ENCODE measurements around the gene ZNF547. TPM values are rescaled to one million over a fixed set of nuclear protein-coding genes. Genes with fewer than 3 reads are reported as not detected.

The ZNF547 gene
- total RNA-seq, 2 donors from 2014 or later = 1.5 to 3.5 TPM

- peak; percentile 97 for DNase-seq
- peak within 1 kb of the TSS; percentile 71 for H3K9ac ChIP-seq (ENCODE audit: extremely low read depth, low read length, poor library complexity, severe bottlenecking)
- H3K4me3 ChIP-seq (ENCODE audit: low read length) = peak within 1 kb of the TSS; percentile 94
- H3K27me3 ChIP-seq (ENCODE audit: control insufficient read depth, insufficient read depth, low read length, poor library complexity, severe bottlenecking) = peaks cover 12% of the 10 kb centered on the region
- H3K27ac ChIP-seq (ENCODE audit: low read depth, low read length) = no peak within 1 kb of the TSS
- H3K9me3 ChIP-seq (ENCODE audit: control insufficient read depth, low read length) = no peaks in the 10 kb centered on the region
- peak within 1 kb of the TSS; percentile 84 for H3K27ac Mint-ChIP-seq
- H3K9me3 Mint-ChIP-seq = no peaks in the 10 kb centered on the region
- TF ChIP-seq, protein P1, sequence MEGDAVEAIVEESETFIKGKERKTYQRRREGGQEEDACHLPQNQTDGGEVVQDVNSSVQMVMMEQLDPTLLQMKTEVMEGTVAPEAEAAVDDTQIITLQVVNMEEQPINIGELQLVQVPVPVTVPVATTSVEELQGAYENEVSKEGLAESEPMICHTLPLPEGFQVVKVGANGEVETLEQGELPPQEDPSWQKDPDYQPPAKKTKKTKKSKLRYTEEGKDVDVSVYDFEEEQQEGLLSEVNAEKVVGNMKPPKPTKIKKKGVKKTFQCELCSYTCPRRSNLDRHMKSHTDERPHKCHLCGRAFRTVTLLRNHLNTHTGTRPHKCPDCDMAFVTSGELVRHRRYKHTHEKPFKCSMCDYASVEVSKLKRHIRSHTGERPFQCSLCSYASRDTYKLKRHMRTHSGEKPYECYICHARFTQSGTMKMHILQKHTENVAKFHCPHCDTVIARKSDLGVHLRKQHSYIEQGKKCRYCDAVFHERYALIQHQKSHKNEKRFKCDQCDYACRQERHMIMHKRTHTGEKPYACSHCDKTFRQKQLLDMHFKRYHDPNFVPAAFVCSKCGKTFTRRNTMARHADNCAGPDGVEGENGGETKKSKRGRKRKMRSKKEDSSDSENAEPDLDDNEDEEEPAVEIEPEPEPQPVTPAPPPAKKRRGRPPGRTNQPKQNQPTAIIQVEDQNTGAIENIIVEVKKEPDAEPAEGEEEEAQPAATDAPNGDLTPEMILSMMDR (conservative IDR thresholded peaks at IDR 0.05) = no peak
- peaks cover 3% of the 10 kb centered on the region for H3K27me3 Mint-ChIP-seq (ENCODE audit: insufficient read depth)
- H3K36me3 Mint-ChIP-seq (ENCODE audit: low read depth) = peaks cover 16% of the 10 kb centered on the region
- H3K36me3 ChIP-seq (ENCODE audit: control insufficient read depth, insufficient read depth, low read length) = peaks cover 6% of the 10 kb centered on the region
- WGBS, 2 experiments (ENCODE audit: insufficient coverage in 1 of 2, insufficient read length in 1 of 2) = 0 to 3% methylated on average over 35 to 55 of the region's 55 CpGs
- no peaks in the 10 kb centered on the region for H3K4me1 ChIP-seq (ENCODE audit: control insufficient read depth, insufficient read depth, low read length)
- peaks cover 13% of the 10 kb centered on the region for H3K4me1 Mint-ChIP-seq
- peak within 1 kb of the TSS; percentile 93 for H3K4me3 Mint-ChIP-seq
Measured at GRCh38 chr19:57410877-57411671, 47.7 kb downstream of the ZNF547 start, which contains the start of gene ZNF17. Gene ZNF17 (plus strand): TSS chr19:57411161. CDS start chr19:57413616, 2,455 bp downstream.

DNA sequence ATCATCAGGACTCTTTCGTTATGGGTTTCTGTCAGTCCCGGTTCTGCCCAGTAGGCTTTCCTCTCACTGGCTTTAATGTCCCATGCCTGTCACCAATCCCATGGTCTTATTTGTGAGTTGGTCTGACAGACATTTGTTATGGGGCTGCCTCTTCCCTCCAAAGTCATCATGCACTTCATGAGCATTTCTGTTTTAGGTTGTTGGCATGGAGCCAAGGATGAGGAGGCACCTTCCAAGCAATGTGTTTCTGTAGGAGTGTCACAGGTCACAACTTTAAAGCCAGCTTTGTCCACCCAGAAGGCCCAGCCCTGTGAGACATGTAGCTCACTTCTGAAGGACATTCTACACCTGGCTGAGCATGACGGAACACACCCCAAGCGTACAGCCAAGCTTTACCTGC lies 56.1 kb downstream of the ZNF547 start:
- Mint-ChIP-seq H3K27ac (no peak overlapping the region), H3K4me1 (no peaks in the 10 kb centered on the region), H3K4me3 (no peak overlapping the region), H3K27me3 (ENCODE audit: insufficient read depth) (no peaks in the 10 kb centered on the region), H3K36me3 (ENCODE audit: low read depth) (peaks cover 68% of the 10 kb centered on the region), H3K9me3 (peaks cover 26% of the 10 kb centered on the region)
- Histone ChIP-seq H3K9me3 (ENCODE audit: control insufficient read depth, low read length) (no peaks in the 10 kb centered on the region), H3K4me3 (ENCODE audit: low read length) (no peak overlapping the region), H3K9ac (ENCODE audit: extremely low read depth, low read length, poor library complexity, severe bottlenecking) (no peak overlapping the region), H3K27me3 (ENCODE audit: control insufficient read depth, insufficient read depth, low read length, poor library complexity, severe bottlenecking) (no peaks in the 10 kb centered on the region), H3K36me3 (ENCODE audit: control insufficient read depth, insufficient read depth, low read length) (peaks cover 34% of the 10 kb centered on the region), H3K4me1 (ENCODE audit: control insufficient read depth, insufficient read depth, low read length) (no peaks in the 10 kb centered on the region), H3K27ac (ENCODE audit: low read depth, low read length) (no peak overlapping the region)
- no peak for DNase-seq
- TF ChIP-seq, protein P1 (conservative IDR thresholded peaks at IDR 0.05) = no peak
- 96 to 100% methylated on average over 3 to 4 of the region's 4 CpGs for WGBS, 2 experiments (ENCODE audit: insufficient coverage in 1 of 2, insufficient read length in 1 of 2)

- no peak overlapping the region for H3K4me3 ChIP-seq (ENCODE audit: low read length)
- Mint-ChIP-seq H3K27ac (no peak overlapping the region), H3K9me3 (peaks cover 26% of the 10 kb centered on the region), H3K4me3 (no peak overlapping the region), H3K4me1 (no peaks in the 10 kb centered on the region), H3K36me3 (ENCODE audit: low read depth) (peaks cover 56% of the 10 kb centered on the region), H3K27me3 (ENCODE audit: insufficient read depth) (no peaks in the 10 kb centered on the region)
- H3K4me1 ChIP-seq (ENCODE audit: control insufficient read depth, insufficient read depth, low read length) = no peaks in the 10 kb centered on the region
- H3K27me3 ChIP-seq (ENCODE audit: control insufficient read depth, insufficient read depth, low read length, poor library complexity, severe bottlenecking) = no peaks in the 10 kb centered on the region
- H3K9ac ChIP-seq (ENCODE audit: extremely low read depth, low read length, poor library complexity, severe bottlenecking) = no peak overlapping the region
- TF ChIP-seq, protein P1 (conservative IDR thresholded peaks at IDR 0.05) = no peak
- H3K27ac ChIP-seq (ENCODE audit: low read depth, low read length) = no peak overlapping the region
- peaks cover 33% of the 10 kb centered on the region for H3K36me3 ChIP-seq (ENCODE audit: control insufficient read depth, insufficient read depth, low read length)
- no peak for DNase-seq
- WGBS, 2 experiments (ENCODE audit: insufficient coverage in 1 of 2, insufficient read length in 1 of 2) = 91% methylated on average over 2 of the region's 3 CpGs; no CpG with 5 or more reads in 1 of the 2 experiments
- no peaks in the 10 kb centered on the region for H3K9me3 ChIP-seq (ENCODE audit: control insufficient read depth, low read length)
Measured at GRCh38 chr19:57421037-57421436, 57.7 kb downstream of the ZNF547 start.

Other genes with a start within 250 kb of the ZNF547 start
- gene USP29, start 243.6 kb upstream of the ZNF547 start, total RNA-seq = not detected
- gene ZIM3, start 218.3 kb upstream of the ZNF547 start, total RNA-seq = not detected
- not detected for gene DUXA, start 196.1 kb upstream of the ZNF547 start, total RNA-seq
- 10 to 100 TPM; 29.8 to 38.4 TPM for gene ZNF264, start 172.1 kb upstream of the ZNF547 start, total RNA-seq
- gene AURKC, start 132.5 kb upstream of the ZNF547 start, total RNA-seq = 1 to 10 TPM; 1.3 to 1.7 TPM
- gene ZNF805, start 122.9 kb upstream of the ZNF547 start, total RNA-seq = 10 to 100 TPM; 16.6 to 21.1 TPM
- 10 to 100 TPM; 63.9 to 64.0 TPM for gene ZNF460, start 83.1 kb upstream of the ZNF547 start, total RNA-seq
- 10 to 100 TPM in 1 of 2 donors, 1 to 10 TPM in 1; 6.2 to 13.4 TPM for gene ZNF543, start 43.1 kb upstream of the ZNF547 start, total RNA-seq
- 10 to 100 TPM; 11.6 to 12.3 TPM for gene ZNF304, start 12.3 kb upstream of the ZNF547 start, total RNA-seq
- 1 to 10 TPM; 9.2 to 9.5 TPM for gene TRAPPC2B, start within 50 bp of the ZNF547 start, total RNA-seq
- 10 to 100 TPM; 15.2 to 15.5 TPM for gene ZNF548, start 26.3 kb downstream of the ZNF547 start, total RNA-seq
- 1 to 10 TPM; 7.6 to 9.2 TPM for gene ZNF17, start 47.6 kb downstream of the ZNF547 start, total RNA-seq
- 10 to 100 TPM; 25.0 to 28.5 TPM for gene ZNF749, start 71.8 kb downstream of the ZNF547 start, total RNA-seq
- 1 to 10 TPM in 1 of 2 donors, under 1 TPM in 1; 0.68 to 1.2 TPM for gene VN1R1, start 93.6 kb downstream of the ZNF547 start, total RNA-seq
- gene ZNF772, start 114.0 kb downstream of the ZNF547 start, total RNA-seq = 10 to 100 TPM in 1 of 2 donors, 1 to 10 TPM in 1; 9.1 to 11.8 TPM
- gene ZNF419, start 124.2 kb downstream of the ZNF547 start, total RNA-seq = 10 to 100 TPM; 16.8 to 17.0 TPM
- gene ZNF773, start 136.4 kb downstream of the ZNF547 start, total RNA-seq = 10 to 100 TPM in 1 of 2 donors, 1 to 10 TPM in 1; 7.9 to 12.4 TPM
- gene ZNF549, start 163.8 kb downstream of the ZNF547 start, total RNA-seq = 10 to 100 TPM in 1 of 2 donors, 1 to 10 TPM in 1; 9.5 to 14.0 TPM
- gene ZNF550, start 196.3 kb downstream of the ZNF547 start, total RNA-seq = 10 to 100 TPM; 12.3 to 16.2 TPM
- 1 to 10 TPM; 8.0 to 9.1 TPM for gene ZNF416, start 215.4 kb downstream of the ZNF547 start, total RNA-seq
- 10 to 100 TPM; 15.8 to 25.7 TPM for gene ZIK1, start 220.6 kb downstream of the ZNF547 start, total RNA-seq
- gene ZNF530, start 236.3 kb downstream of the ZNF547 start, total RNA-seq = 10 to 100 TPM in 1 of 2 donors, 1 to 10 TPM in 1; 5.6 to 10.1 TPM